ENCODE data around the gene SLC22A13.

GRCh38 chr3:38268087-38268486 lies 2.5 kb downstream of the SLC22A13 start:
- TF ChIP-seq CTCF (IDR thresholded peaks at IDR 0.05) (no peak), POLR2A (IDR thresholded peaks at IDR 0.05) (no peak)

Data from esophagus squamous epithelium (tissue), 4 donors.